ENCODE measurements around the gene MAN2A1. TPM values are rescaled to one million over a fixed set of nuclear protein-coding genes. Genes with fewer than 3 reads are reported as not detected.

The MAN2A1 gene
- total and polyA plus RNA-seq, 2 experiments from 2014 or later, result 32.5 to 129 TPM

DNA sequence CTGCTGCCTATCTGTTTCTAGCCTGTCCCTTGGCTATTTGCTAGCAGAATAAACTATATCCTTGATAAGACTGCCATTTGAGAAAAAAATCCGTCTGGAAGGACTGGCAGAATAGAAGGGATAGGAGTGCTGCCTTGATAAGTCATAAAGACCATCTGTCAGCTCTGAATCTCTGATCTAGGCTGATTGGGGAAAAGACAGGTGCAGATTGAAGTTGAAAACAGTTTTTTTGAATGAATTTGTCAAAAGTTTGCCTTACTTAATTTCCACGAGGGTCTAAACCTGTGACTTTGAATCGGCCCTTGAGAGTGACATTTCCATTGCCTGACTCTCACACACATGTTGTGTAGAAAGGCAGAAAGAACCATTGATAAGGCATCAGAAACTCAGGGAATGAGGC lies 218.6 kb downstream of the MAN2A1 start (continued):
- no peak for TF ChIP-seq ZNF462 (CRISPR knock-in tag; IDR thresholded peaks at IDR 0.05)
- no peak for TF ChIP-seq CREB1 (CRISPR knock-in tag; IDR thresholded peaks at IDR 0.05; ENCODE audit: low read depth)

DNA sequence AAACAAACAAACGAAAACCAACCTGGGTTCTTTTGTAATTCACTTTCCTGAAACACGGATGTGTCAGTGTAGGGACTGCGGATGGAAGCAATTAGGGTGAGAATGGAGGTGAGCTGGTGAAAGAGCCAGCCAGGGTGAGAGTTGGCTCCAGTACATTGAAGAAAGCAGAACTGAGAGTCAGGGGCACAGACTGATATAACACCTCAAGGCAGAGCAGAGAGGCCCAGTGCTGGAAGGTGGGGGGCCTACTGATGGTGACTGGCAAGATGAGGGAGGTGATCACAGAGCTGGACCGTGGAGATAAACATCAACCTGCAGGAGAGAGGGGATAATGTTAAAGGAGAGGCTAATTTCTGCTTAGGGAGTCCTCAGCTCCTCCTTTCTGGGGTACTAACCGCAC lies 221.1 kb downstream of the MAN2A1 start:
- H3K4me2 ChIP-seq, result no peak overlapping the region
- Mint-ChIP-seq H3K4me3 (no peak overlapping the region), H3K27me3 (ENCODE audit: insufficient read depth, low read depth, poor library complexity) (peaks cover 1% of the 10 kb centered on the region), H3K9me3 (no peaks in the 10 kb centered on the region), H3K27ac (no peak overlapping the region), H3K4me1 (no peaks in the 10 kb centered on the region), H3K36me3 (ENCODE audit: low read depth) (no peaks in the 10 kb centered on the region)
- H4K20me1 ChIP-seq (replicated peaks; ENCODE audit: insufficient read depth), result no peaks in the 10 kb centered on the region
- H3K36me3 ChIP-seq (ENCODE audit: insufficient read depth), result no peaks in the 10 kb centered on the region
- no peaks in the 10 kb centered on the region for H3K27me3 ChIP-seq (ENCODE audit: insufficient read depth)
- H2AFZ ChIP-seq, result peak overlapping the region; percentile 73; the same call in 1 of the 2 replicates
- no peak overlapping the region for H3K27ac ChIP-seq (ENCODE audit: low read depth)
- TF ChIP-seq POLR2AphosphoS5 (IDR thresholded peaks at IDR 0.05; ENCODE audit: low read depth) (no peak), CTCF (conservative IDR thresholded peaks at IDR 0.05; ENCODE audit: low read depth in 2 of 2) (no peak), JUNB (IDR thresholded peaks at IDR 0.05; ENCODE audit: unreplicated experiment) (no peak)
- TF ChIP-seq, protein P1, sequence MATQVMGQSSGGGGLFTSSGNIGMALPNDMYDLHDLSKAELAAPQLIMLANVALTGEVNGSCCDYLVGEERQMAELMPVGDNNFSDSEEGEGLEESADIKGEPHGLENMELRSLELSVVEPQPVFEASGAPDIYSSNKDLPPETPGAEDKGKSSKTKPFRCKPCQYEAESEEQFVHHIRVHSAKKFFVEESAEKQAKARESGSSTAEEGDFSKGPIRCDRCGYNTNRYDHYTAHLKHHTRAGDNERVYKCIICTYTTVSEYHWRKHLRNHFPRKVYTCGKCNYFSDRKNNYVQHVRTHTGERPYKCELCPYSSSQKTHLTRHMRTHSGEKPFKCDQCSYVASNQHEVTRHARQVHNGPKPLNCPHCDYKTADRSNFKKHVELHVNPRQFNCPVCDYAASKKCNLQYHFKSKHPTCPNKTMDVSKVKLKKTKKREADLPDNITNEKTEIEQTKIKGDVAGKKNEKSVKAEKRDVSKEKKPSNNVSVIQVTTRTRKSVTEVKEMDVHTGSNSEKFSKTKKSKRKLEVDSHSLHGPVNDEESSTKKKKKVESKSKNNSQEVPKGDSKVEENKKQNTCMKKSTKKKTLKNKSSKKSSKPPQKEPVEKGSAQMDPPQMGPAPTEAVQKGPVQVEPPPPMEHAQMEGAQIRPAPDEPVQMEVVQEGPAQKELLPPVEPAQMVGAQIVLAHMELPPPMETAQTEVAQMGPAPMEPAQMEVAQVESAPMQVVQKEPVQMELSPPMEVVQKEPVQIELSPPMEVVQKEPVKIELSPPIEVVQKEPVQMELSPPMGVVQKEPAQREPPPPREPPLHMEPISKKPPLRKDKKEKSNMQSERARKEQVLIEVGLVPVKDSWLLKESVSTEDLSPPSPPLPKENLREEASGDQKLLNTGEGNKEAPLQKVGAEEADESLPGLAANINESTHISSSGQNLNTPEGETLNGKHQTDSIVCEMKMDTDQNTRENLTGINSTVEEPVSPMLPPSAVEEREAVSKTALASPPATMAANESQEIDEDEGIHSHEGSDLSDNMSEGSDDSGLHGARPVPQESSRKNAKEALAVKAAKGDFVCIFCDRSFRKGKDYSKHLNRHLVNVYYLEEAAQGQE (IDR thresholded peaks at IDR 0.05; ENCODE audit: unreplicated experiment), result no peak
- no peak overlapping the region for H3K4me3 ChIP-seq
- DNase-seq (ENCODE audit: low spot score) (peak; percentile 17), ATAC-seq (peak; percentile 67)
- H3K79me2 ChIP-seq (replicated peaks; ENCODE audit: insufficient read depth), result no peaks in the 10 kb centered on the region
- no peaks in the 10 kb centered on the region for H3F3A ChIP-seq (replicated peaks; ENCODE audit: low read depth)
- no peaks in the 10 kb centered on the region for H3K4me1 ChIP-seq (ENCODE audit: insufficient read depth)
- peaks cover 8% of the 10 kb centered on the region; the same call in 1 of the 2 replicates for H3K9me2 ChIP-seq (ENCODE audit: insufficient read depth)
